T-helper 22 cell (primary cell): ENCODE data around the gene MYH15.

Experiments
- DNase-seq: peaks from one replicate; pipeline ENCODE4 v3.0.0-alpha.2; 2020; ENCODE audit warnings: low read depth

Gene MYH15

GRCh38 chr3:108334701-108335100, 175.7 kb downstream of the MYH15 start:
- DNase-seq, result no peak

- no peak for DNase-seq
These were observed 176.4 kb downstream of the MYH15 start for GRCh38 chr3:108333961-108334360.

- no peak for DNase-seq
These were observed 178.6 kb downstream of the MYH15 start for GRCh38 chr3:108331792-108332191.
